Ishikawa (cell line): ENCODE results near the gene POLR2M.

Experiments used
- CEBPB ChIP-seq: IDR thresholded peaks from 2 replicates; pipeline ENCODE4 v1.6.1; 2012
- CREB1 ChIP-seq: IDR thresholded peaks from 2 replicates; pipeline ENCODE4 v1.6.1; 2012; ENCODE audit warnings: low read depth
- EGR1 ChIP-seq: IDR thresholded peaks from 2 replicates; pipeline ENCODE4 v1.6.1; 2012
- EP300 ChIP-seq: IDR thresholded peaks from 2 replicates; pipeline ENCODE4 v1.6.1; 2012; ENCODE audit warnings: borderline replicate concordance
- FOXM1 ChIP-seq: IDR thresholded peaks from 2 replicates; pipeline ENCODE4 v1.6.1; 2012; ENCODE audit warnings: low read depth, borderline replicate concordance
- MAX ChIP-seq: IDR thresholded peaks from 2 replicates; pipeline ENCODE4 v1.6.1; 2012
- NFIC ChIP-seq: IDR thresholded peaks from 2 replicates; pipeline ENCODE4 v1.6.1; 2012
- RAD21 ChIP-seq: IDR thresholded peaks from 2 replicates; pipeline ENCODE4 v1.6.1; 2012; ENCODE audit warnings: low read depth
- TAF1 ChIP-seq: IDR thresholded peaks from 2 replicates; pipeline ENCODE4 v1.6.1; 2012; ENCODE audit warnings: low read depth, mild to moderate bottlenecking
- TCF12 ChIP-seq: IDR thresholded peaks from 2 replicates; pipeline ENCODE4 v1.6.1; 2012; ENCODE audit warnings: low read depth
- TEAD4 ChIP-seq: IDR thresholded peaks from 2 replicates; pipeline ENCODE4 v1.6.1; 2012
- YY1 ChIP-seq: IDR thresholded peaks from 2 replicates; pipeline ENCODE4 v1.6.1; 2012; ENCODE audit warnings: low read depth
- ZBTB7A ChIP-seq: IDR thresholded peaks from 2 replicates; pipeline ENCODE4 v1.6.1; 2012; ENCODE audit warnings: low read depth
- TF ChIP-seq, protein P1 (sequence below): IDR thresholded peaks from 2 replicates; pipeline ENCODE4 v1.6.1; 2012
- TF ChIP-seq, protein P2 (sequence below): IDR thresholded peaks from 2 replicates; pipeline ENCODE4 v1.6.1; 2012; ENCODE audit warnings: low read depth, mild to moderate bottlenecking

The POLR2M gene

GRCh38 chr15:57704441-57704840 is 2.1 kb upstream of the POLR2M start:
- TF ChIP-seq YY1 (no peak), EGR1 (no peak), NFIC (no peak), TEAD4 (no peak), RAD21 (no peak), TAF1 (no peak), MAX (no peak), EP300 (no peak), TCF12 (no peak), CEBPB (no peak), CREB1 (no peak), FOXM1 (no peak)
- TF ChIP-seq, protein P1, sequence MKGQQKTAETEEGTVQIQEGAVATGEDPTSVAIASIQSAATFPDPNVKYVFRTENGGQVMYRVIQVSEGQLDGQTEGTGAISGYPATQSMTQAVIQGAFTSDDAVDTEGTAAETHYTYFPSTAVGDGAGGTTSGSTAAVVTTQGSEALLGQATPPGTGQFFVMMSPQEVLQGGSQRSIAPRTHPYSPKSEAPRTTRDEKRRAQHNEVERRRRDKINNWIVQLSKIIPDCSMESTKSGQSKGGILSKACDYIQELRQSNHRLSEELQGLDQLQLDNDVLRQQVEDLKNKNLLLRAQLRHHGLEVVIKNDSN, result no peak

GRCh38 chr15:57705746-57706404 is 639 bp upstream of the POLR2M start:
- no peak for TF ChIP-seq CEBPB
- no peak for TF ChIP-seq YY1
- TF ChIP-seq ZBTB7A, result no peak
- no peak for TF ChIP-seq TEAD4
- no peak for TF ChIP-seq TAF1
- no peak for TF ChIP-seq EGR1
- TF ChIP-seq RAD21, result no peak
- TF ChIP-seq CREB1, result no peak
- TF ChIP-seq NFIC, result no peak
- TF ChIP-seq EP300, result no peak

DNA sequence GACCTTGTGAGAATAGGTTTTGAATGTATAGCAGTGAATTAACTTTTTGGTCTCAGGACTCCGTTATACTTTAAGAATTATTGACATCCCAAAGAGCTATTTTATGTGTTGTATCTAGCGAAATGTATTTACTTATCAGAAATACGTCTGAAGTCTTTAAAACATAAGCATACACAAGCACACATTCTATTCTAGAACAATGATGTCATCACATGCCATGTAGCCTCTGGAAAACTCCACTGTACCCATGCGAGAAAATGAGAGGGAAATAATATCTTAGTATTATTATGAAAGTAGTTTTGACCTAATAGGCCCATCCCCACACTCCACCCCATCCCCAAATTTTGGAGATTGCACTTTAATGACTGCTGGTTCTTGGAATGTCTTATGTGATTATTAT is 1.5 kb downstream of the POLR2M start:
- TF ChIP-seq RAD21 (no peak), CEBPB (no peak), MAX (no peak), EP300 (no peak), TAF1 (no peak), NFIC (no peak), FOXM1 (no peak), TCF12 (no peak), YY1 (no peak), ZBTB7A (no peak), EGR1 (no peak)
- TF ChIP-seq, protein P1, result no peak
- TF ChIP-seq, protein P2, sequence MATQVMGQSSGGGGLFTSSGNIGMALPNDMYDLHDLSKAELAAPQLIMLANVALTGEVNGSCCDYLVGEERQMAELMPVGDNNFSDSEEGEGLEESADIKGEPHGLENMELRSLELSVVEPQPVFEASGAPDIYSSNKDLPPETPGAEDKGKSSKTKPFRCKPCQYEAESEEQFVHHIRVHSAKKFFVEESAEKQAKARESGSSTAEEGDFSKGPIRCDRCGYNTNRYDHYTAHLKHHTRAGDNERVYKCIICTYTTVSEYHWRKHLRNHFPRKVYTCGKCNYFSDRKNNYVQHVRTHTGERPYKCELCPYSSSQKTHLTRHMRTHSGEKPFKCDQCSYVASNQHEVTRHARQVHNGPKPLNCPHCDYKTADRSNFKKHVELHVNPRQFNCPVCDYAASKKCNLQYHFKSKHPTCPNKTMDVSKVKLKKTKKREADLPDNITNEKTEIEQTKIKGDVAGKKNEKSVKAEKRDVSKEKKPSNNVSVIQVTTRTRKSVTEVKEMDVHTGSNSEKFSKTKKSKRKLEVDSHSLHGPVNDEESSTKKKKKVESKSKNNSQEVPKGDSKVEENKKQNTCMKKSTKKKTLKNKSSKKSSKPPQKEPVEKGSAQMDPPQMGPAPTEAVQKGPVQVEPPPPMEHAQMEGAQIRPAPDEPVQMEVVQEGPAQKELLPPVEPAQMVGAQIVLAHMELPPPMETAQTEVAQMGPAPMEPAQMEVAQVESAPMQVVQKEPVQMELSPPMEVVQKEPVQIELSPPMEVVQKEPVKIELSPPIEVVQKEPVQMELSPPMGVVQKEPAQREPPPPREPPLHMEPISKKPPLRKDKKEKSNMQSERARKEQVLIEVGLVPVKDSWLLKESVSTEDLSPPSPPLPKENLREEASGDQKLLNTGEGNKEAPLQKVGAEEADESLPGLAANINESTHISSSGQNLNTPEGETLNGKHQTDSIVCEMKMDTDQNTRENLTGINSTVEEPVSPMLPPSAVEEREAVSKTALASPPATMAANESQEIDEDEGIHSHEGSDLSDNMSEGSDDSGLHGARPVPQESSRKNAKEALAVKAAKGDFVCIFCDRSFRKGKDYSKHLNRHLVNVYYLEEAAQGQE, result no peak

- no peak for TF ChIP-seq YY1
- no peak for TF ChIP-seq TEAD4
- TF ChIP-seq, protein P1, result no peak
- no peak for TF ChIP-seq EP300
- TF ChIP-seq, protein P2, result no peak
- TF ChIP-seq ZBTB7A, result no peak
- TF ChIP-seq TCF12, result no peak
Measured at GRCh38 chr15:57718309-57718708, 11.8 kb downstream of the POLR2M start.

DNA sequence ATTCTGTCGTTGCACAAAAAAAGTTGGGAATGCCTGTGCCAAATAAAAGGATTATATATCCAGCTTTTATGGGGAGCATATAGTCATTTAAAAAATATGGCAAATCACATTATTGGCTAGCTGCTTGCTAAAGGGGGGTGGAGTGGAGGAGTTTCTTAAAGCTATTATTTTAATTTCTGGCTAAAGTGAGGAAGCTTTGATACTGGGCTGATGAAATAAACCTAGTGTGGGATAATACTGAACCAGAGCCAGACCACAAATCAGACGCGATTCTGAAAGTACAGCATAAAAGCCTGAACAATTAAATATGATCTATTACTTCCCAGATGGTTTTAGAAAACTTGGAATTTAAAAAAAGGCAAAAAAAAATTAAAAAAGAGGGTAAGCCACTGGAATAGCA is 14.4 kb downstream of the POLR2M start:
- TF ChIP-seq TAF1, result no peak
- no peak for TF ChIP-seq TCF12
- no peak for TF ChIP-seq FOXM1
- TF ChIP-seq EGR1, result no peak
- no peak for TF ChIP-seq CREB1
- TF ChIP-seq ZBTB7A, result no peak
- no peak for TF ChIP-seq CEBPB
- TF ChIP-seq, protein P2, result no peak
- TF ChIP-seq EP300, result no peak
- TF ChIP-seq MAX, result no peak
- TF ChIP-seq, protein P1, result no peak
- TF ChIP-seq NFIC, result no peak
- no peak for TF ChIP-seq YY1
- no peak for TF ChIP-seq RAD21
